ENCODE results near the gene TMEM184A.

Gene TMEM184A

DNA sequence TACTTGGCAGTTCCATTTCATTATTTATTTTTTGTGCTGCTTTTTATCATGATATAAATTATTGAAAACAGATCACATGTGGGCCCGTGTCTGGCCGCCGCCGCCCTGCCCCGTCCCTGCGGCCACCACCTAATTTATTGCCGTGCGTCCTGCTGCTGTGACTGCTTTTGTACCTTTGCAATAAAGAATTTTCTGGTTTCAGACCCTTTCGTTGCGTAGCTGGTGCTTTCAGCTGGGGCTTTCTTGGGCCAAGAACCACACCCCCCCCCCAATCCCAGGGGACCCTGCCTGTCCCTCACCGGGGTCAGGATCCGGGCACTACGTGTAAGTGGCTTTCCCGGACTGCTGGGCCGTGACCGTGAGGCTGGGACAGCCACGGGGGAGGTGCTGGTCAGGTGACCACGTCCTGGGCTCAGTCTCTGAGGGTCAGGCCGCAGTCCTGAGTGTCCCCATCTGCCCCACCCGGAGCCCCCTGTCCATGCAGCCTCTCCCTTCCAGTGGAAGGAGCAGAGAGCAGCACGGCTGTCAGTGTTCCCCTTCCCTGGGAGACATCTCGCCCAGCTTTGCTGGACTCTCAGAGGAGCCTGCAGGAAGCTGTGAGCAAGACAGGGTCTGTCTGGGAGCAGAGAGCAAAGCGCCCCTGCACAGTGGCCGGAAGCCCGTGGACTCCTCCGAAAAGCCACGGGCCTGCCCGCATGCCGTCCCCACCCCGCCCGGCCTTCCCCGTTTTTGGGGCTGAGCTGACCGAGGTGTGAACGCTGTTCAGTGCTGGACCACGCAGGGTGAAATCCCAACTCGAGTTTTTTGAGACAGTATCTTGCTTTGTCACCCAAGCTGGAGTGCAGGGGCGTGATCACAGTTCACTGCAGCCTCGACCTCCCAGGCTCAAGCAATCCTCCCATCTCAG, 12.9 kb downstream of the TMEM184A start:
- in situ Hi-C loops (cut with HindIII; ENCODE audit: low sequenced_read_pairs), result no loop called here

DNA sequence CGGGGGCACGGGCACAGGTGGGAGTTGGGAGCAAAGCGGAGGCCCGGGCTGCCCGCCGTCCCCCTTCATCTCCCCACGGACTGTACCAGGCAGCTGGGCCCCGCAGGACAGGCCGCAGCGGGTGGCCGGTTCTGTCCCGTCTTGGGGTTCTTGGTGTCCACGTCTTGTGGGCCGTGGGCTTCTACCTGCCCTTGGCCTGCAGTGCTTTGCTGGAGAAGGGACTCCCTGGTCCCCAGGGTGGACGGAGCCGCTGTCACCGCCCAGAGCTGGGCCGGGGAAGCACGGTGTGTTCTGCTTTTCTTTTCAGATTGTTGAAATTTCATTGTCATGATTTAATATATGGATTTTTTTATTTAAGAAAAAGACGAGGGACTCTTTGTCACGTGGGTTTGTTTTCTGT, 13.7 kb downstream of the TMEM184A start:
- in situ Hi-C loops (cut with HindIII; ENCODE audit: low sequenced_read_pairs), result no loop called here

DNA sequence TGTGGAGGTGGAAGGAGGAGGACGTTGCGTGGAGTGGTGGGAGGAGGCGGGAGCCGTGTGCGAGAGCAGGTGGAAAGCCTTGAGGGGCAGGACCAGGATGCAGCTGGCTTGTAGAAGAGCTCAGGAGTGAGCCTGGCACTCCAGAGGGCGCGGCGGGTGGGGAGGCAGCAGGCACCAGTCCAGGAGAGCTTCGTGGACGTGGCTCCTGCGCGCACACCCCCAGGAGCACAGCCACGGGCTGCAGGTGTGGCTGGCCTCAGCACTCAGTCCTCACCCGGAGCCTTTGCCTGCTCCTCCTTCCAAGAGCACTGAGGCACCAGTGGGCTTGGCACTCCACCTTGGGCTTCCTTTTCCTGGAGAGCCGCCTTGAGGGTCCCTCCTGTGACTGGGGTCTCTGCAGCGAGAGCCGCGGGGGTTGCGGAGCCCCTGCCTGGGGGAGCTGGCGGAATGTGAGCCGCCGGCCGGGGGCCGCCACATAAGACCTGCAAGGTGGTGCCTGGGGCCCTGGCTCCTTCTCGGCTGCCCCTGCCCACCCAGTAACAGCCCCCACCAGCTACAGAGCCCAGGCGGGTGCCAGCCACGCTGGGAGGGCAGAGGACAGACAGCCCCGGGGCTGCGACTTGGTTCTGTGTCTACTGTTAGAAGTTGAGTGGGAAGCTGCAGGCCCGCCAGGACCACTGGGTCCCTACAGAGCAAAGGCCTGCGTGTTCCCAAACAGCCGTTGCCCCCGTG, 14.4 kb downstream of the TMEM184A start:
- in situ Hi-C loops (cut with HindIII; ENCODE audit: low sequenced_read_pairs), result no loop called here

DNA sequence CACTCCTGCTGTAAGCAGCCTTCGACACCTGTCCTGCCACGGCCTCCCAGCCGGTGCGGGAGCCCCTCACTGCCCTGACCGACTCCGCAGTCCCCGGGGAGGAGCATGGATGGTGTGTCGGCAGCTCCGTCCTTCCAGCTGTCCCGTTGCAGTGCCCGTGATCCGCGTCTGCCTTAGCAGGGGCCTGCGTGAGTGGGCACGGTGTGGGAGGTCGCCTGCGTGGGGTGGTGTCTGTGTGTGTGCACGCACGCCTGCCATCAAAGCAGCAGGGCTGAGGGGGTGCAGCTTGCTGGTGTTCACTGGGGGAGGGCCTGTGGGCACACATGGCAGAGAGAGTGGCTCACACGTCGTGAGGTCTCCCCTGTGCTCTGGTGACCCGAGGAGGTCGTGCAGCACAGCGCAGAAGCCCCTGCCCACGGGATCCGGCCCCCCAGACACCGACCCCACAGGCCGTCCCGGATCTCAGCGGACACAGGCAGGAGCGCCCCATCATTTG, 15.2 kb downstream of the TMEM184A start:
- in situ Hi-C loops (cut with HindIII; ENCODE audit: low sequenced_read_pairs), result no loop called here

DNA sequence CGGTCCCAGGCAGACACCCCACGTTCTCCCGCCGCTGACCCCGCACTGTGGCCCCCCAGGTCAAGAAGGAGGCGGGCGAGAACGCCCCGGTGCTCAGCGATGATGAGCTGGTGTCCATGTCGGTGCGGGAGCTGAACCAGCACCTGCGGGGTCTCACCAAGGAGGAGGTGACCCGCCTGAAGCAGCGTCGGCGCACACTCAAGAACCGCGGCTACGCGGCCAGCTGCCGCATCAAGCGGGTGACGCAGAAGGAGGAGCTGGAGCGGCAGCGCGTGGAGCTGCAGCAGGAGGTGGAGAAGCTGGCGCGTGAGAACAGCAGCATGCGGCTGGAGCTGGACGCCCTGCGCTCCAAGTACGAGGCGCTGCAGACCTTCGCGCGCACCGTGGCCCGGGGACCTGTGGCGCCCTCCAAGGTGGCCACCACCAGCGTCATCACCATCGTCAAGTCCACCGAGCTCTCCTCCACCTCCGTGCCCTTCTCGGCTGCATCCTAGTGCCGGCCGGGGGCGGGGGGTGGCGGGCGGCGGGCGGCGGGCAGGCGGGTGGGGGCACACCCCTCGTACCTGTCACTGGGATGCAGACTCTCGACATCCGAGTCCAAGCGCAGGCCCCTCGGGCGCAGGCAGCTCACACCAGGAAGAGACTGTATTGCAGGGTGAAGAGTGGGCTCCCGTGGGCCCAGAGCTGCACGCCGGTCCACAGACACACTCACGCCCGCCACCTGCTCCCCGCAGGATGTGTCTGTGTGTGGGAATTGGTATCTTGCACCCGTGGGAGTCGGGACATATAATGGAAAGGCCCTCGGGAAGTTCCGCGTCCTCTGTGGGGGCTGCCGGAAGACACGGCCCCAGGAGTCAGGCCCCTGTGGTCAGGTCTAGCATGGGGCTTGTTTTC, 15.9 kb downstream of the TMEM184A start:
- in situ Hi-C loops (cut with HindIII; ENCODE audit: low sequenced_read_pairs), result no loop called here

DNA sequence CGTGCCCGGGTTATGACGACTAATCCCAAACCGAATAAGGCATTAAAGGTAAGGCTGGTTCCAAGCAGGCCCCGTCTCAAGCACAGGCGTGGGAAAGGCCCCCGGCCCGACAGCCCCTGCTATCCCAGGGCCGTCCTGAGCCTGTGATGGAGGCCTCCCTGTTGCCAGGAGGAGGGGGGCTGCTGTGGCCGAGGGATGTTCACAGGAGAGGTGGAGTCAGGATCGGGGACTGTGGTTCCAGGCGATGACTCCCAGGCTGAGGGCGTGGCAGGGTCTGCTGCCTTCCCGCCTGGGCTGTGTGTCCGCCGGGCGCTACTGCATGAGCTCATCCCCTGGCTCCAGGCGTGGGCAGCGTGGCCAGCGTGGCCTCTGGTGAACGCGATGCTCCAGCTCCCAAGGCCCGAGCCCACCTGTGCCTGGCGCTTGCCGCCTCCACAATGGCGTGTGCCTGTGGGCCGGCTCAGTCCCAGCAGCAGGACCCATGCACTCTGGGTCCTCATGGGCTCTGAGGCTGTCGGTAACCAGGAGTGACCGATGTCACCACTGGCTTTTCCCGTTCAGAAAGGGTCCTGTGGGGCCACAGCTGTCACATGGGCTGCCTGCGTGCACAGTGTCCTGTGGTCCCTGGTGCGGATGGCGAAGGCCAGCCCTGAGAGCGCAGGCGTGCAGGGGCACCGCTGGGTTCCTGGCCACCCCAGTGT, 16.7 kb downstream of the TMEM184A start:
- in situ Hi-C loops (cut with HindIII; ENCODE audit: low sequenced_read_pairs), result no loop called here

DNA sequence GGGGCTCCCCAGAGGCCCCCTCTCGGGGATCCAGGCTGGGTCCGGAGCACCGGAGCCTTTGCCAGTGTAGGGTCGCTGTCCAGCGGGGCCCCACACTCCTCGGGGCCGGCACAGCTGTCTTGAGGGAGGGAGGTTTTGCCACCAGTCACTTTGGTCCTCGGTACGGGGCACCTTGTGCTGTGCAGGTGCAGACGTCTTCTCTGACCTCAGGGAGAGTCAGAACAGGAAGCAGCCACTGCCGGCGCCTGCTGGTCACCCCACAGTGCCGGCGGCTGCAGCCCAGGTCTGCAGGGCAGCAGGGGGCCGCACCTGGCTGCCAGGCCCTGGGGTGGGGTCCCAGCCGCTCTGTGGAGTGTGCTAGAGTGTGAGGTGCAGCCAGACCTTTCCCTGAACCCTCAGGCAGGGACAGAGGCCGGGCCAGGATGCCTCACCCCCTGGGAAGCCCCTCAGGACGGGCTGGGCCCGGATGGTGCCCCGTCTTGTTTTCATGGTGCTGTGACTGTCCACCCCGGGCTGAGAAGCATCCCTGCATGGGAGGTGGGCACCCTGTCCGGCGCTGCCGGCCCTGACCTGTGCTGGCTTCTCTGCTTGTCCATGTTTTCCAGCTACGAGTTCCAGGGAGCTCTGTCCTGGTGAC, 17.3 kb downstream of the TMEM184A start:
- in situ Hi-C loops (cut with HindIII; ENCODE audit: low sequenced_read_pairs), result no loop called here

DNA sequence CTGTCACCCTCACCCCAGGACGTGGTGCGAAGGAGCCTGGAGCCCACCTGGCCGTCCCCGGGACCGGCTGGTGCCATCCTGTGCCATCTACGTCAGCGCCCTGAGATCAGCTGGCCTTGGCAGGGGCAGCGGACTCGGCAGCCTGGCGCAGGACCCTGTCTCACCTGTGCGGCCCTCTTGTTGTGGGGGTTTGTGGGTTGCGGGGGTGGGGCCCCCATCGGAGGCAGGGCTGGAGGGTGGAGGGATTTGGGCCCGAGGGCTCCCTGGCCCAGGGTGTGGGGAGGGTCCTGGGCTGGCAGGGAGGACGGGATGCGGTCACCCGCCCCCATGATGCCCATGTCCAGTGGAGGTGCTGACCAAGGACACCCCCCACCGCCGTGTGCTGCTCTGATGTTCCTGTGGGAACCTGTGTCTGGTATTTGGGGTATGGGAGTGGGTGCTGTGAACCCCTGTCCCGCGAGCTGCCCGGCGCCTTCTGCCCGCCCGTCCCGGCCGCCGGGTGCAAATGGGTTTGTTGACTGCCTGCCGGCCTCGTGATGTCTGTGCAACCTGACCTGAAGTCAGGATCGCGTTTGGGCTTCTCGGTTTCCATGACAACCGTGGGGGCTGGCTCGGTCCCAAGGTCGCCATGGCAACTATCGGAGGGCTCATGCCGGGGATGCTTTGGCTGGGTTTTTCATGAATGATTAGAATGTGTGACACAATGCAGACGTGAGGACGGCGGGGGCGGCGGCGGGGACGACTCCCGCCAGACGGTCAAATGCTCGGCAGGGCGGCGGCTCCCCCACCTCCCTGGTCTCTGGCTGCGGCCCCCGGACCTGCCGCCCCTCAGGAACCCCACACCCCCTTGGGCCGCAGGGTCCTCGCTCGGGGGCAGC, 18.2 kb downstream of the TMEM184A start:
- in situ Hi-C loops (cut with HindIII; ENCODE audit: low sequenced_read_pairs), result no loop called here

DNA sequence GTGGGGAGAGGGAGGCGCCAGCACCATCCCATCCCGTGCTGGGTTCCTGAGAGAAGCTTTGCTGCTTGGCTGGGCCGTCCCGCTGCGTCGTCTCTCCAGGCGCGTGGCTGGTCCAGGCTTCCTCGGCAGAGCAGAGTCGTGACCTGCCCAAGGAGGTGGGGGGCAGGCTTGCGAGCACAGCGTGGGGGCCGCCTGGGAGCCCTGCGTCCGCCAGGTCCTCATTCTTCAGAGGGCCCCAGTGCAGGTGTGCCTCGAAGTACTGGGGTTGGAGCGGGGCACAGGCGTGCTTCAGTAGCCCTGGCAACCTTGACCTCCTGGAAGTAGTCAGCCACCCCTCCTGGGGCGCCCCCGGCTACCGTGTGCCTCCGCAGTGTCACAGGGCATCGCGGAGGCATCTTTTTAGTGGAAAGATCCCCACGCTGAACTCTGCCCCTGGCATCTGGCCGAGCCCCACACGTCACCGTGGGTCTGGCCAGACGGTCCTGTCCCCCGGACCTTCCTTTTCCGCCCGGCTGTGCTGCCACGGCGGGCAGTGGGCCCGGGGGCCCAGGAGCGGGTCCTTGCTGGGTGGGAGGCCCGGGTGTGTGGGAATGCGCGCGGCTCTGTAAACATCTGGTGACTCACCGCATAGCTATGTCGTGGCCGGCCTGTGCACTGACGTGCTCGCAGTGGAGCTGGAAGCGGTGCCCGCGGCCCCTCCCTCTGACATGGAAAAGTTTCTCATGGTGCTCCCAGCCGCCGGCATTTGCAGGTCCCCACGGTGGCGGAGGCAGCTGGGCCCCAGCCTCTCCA, 19.1 kb downstream of the TMEM184A start:
- in situ Hi-C loops (cut with HindIII; ENCODE audit: low sequenced_read_pairs), result no loop called here

DNA sequence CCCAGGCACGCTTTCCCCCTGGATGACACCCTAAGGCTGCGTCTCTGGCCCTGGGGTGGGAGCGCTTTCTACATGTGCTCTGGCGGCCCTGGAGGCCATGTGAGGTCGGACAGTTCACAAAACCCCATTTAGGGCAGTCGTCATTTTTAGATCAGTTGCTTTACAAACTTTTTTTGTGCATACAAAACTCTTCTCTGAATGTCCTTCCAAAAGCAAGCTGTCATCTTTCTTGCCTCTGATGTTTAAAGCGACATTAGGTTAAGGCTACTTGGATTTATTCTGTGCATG, 19.6 kb downstream of the TMEM184A start:
- in situ Hi-C loops (cut with HindIII; ENCODE audit: low sequenced_read_pairs), result no loop called here

DNA sequence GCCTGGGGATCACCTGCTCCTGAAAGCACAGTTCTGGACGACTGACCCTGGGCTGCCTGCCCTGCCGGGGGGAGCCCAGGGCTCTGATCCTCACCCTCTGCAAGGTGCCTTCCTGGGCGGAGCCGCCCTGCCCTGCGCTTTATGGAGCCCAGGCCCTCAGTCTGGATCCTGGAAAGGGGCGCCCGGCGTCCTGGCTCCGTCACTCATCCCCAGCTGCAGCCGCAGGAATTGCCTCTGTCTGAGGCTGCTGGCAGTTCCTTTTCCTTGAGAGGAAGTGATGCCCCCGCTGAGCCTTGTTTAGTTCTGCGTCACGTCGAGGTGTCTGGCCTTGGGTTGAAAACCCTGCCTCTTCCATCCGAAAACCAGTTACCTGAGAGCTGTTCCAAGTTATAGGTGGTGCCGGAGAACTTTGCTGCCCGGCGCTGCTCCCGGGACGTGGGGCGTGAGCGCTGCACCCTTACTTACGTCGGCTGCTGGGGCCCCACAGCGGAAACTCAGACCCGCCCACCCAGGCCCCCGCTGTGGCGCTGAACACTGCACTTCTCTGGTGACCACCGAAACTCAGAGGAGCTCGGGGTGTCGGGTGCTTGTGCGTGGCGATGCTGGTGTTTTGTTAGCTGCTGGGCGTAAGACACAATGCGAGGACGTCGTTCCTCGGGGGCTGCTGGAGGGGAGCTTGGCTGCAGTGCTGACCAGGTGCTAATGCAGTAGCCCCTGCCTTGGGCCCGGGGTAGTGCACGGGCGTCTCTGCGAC, 20.1 kb downstream of the TMEM184A start:
- in situ Hi-C loops (cut with HindIII; ENCODE audit: low sequenced_read_pairs), result no loop called here

DNA sequence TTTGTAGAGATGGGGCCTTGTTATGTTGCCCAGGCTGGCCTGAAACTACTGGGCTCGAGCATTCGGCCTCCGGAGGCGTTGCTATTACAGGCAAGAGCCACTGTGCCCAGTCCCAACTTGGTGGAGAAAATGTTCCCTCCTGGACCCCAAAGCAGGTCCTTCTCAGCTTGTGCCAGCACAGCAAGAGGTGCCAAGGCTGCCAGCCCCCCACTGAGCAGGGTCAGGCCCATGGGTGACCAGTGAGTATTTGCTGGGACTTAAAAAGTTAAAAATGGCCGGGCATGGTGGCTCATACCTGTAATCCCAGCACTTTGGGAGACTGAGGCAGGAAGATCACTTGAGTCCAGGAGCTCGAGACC, 20.9 kb downstream of the TMEM184A start:
- in situ Hi-C loops (cut with HindIII; ENCODE audit: low sequenced_read_pairs), result no loop called here

DNA sequence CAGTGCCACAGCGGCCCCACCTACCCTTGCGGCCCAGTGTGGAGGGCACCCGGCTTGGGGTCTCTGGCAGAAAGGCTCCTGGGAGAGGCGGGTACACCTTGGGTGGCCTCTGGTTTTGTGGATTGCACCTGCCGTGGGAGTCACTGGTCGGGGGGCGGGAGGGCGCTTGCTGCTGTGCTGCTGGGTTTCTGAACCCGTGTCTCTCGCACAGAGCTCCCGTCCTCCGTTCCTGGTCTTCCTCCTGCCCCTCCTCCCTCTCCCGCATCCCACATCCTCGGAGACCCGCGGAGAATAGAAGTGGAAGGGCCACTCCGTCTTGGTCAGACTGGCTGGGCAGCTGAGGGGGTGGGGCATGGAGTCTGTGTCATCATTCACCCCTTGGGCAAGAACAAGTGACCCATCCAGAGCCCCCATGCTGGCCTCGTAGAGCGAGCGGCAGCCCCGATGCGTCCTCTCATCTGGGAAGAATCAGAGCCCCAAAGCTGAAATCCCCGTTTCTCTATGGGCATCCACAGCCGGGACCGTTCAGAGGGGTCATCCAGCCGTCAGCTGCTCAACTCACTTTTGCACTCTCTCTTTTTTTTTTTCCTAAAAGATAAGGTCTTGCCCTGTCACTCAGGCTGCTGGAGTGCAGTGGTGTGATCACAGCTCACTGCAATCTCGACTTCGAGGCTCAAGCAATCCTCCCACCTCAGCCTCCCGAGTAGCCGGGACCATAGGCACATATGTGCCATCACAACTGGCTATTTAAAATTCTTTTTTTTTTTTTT, 21.5 kb downstream of the TMEM184A start:
- in situ Hi-C loops (cut with HindIII; ENCODE audit: low sequenced_read_pairs), result no loop called here

DNA sequence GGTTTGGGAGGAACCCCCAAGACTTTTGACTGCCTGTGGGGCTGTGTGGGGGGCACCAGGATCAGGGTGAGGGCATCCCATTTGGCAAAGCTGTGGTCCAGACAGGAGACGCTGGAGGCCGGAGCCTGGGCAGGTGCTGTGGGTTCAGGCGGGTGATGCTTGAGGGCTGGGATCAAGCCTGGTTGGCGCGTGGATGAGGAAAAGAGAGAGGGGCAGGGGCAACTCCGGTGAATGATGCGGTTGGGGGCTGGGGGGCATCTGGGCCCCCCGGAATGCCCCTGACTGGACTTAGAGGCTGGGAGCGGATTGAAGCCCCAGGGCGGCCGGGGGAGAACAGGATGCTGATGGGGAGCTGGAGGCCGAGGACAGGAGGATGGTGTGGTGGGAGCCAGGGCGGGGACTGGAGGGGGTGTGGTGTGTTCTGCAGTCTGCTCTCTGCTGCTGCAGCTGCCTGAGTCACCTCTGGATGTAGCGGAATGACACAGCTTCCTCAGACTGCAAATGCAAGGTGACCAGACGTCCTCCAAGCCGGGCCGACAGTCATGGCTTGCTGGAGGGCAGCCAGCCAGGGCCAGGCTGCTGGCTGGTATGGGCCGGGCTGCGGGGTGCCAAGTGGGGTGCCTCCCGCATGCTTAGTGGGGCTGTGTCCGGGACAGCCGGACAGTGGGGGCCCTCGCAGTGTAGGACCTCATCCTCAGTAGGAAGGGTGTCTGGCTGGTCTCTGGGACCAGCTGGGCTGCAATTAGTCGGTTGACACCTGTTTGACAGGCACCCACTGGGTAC, 22.3 kb downstream of the TMEM184A start:
- in situ Hi-C loops (cut with HindIII; ENCODE audit: low sequenced_read_pairs), result no loop called here

DNA sequence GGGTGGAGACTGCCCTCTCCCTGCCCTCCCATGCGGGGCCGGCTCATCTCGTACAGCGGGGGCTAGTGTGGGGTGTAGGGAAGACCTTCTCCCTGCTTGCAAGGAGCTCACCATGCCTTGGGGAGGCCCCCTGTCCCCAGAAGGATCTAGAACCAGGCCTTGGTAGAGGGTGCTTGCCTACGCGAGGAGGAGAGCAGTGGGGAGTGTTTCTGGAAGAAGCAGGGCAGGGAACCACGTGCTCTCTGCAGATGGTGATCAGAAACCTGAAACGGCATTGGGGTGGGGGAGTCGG, 22.8 kb downstream of the TMEM184A start:
- in situ Hi-C loops (cut with HindIII; ENCODE audit: low sequenced_read_pairs), result no loop called here

DNA sequence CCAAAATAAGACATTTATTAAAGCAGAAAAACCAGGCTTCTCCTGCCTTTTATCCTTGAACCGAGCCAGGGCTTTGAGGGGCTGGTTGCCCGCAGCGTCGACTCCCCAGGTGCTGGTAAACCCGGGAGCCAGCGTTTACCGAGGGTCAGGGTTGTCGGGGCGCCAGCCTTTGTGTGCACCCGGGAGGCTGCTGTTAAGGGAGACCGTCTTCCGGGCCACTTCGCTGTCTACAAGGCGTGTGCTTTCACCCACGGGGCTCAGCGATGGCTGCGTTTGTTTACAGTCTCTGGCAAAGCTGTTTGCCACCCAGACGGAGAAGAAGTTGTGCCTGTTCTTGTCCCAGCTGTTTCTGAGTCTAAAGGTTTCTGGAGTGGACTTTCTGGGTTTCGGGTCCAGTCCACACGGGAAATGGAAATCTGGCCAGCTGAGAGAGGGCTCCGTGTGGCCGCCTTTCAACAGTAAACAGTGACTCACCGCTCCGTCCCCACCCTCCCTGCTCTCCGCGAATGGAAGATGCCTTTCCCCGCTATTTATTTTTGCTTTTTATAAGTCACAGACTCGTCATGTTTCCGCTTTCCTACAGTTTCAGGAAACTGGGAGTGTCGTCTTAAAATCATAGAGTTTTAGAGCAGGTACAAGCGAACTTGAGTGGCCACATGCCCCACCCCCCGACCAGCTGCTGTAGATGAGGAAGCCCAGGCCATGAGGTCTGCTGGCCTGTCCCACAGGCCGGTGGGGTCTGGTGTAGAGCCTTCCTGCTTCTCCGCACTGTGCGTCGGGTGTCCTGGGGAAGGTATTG, 23.4 kb downstream of the TMEM184A start:
- in situ Hi-C loops (cut with HindIII; ENCODE audit: low sequenced_read_pairs), result no loop called here
